GM12891 (cell line): ENCODE measurements around the gene SNRPA1.

ENCODE experiments used
- POLR2A ChIP-seq: IDR thresholded peaks from 2 replicates; pipeline ENCODE4 v1.6.1; 2011; ENCODE audit warnings: low read depth, low read length, control low read depth
- POLR2AphosphoS5 ChIP-seq: IDR thresholded peaks from 2 replicates; pipeline ENCODE4 v1.6.1; 2011; ENCODE audit warnings: low read depth, low read length, control low read depth
- TAF1 ChIP-seq: IDR thresholded peaks from 2 replicates; pipeline ENCODE4 v1.6.1; 2011; ENCODE audit warnings: low read depth, low read length, control low read depth

DNA sequence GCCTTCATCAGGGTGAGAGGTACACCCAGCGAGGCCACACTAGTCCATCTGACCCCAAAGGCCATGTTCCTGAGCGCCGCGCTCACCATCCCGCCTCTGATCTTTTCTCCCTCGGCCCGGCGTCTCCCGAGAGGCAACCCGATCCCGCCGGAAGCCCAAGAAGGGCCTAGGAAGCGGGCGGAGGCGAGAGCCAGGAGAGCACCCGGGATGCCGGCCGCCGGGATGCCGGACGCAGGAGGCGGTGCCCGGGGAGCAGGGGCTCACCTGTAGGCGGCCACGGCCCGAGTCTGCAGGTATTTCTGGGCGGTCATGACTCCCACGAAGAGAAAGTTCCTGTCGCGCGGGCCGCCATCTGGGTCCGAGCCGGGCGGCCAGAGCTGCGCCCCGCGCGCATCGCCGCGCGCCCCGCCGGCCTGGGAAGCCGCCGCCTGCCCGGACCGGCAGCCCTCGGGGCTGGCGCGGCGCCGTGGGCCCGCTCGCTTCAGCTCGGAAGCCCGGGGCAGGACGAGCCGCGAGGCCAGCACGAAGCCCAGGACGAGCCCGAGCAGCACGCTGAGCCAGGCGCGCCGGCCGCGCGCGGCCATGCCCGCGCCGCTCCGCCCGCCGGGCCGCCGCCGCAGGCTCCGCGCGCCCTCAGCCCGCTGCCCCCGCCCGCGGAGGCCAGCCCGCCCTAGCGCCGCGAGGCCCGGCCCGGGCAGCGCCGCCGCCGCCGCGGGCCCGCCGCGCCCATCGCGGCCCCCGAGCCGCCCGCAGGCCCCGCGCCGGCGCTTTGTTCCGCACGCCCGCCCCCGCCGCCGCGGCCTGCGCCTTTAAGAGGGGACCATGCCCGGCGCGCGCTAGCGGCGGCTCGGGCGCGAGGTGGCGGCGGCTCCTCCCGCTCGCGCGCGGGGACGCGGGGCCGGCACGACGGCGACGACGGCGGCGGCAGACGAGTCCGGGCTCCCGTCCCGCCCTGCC lies 43.9 kb downstream of the SNRPA1 start:
- TF ChIP-seq POLR2AphosphoS5 (no peak), POLR2A (no peak), TAF1 (no peak)
